Brain microvascular endothelial cell (primary cell): ENCODE measurements around the gene ANKS6.

Experiments used
- DNase-seq: peaks from one replicate; pipeline ENCODE4 v3.0.0-alpha.2; 2020
- H3K27ac ChIP-seq: fragments of 250-450 bp; sonication (Bioruptor Pico); 2 replicates; pipeline ENCODE4 v1.5.1; 2020; ENCODE audit warnings: mild to moderate bottlenecking, moderate library complexity
- H3K27me3 ChIP-seq: fragments of 250-450 bp; sonication (Bioruptor Pico); replicated peaks from 2 replicates; pipeline ENCODE4 v1.5.1; 2020; ENCODE audit warnings: mild to moderate bottlenecking
- H3K36me3 ChIP-seq: fragments of 250-450 bp; sonication (Bioruptor Pico); replicated peaks from 2 replicates; pipeline ENCODE4 v1.5.1; 2020; ENCODE audit warnings: mild to moderate bottlenecking
- H3K4me3 ChIP-seq: 2 replicates; pipeline ENCODE4 v1.5.1; 2011; ENCODE audit warnings: low read depth, mild to moderate bottlenecking, control low read depth, low read length, moderate library complexity
- in situ Hi-C: cut with HindIII; loops from 2 replicates; pipeline ENCODE4 v1.10.0; 2017; ENCODE audit warnings: low sequenced_read_pairs, low pct_ligation_motif_present
- TF ChIP-seq, protein P1 (sequence below): IDR thresholded peaks from 2 replicates; pipeline ENCODE4 v1.5.1; 2011; ENCODE audit warnings: low read depth, mild to moderate bottlenecking, moderate library complexity, low read length, control low read depth, inconsistent platforms; ENCODE audit errors: missing control alignments

Gene ANKS6

DNA sequence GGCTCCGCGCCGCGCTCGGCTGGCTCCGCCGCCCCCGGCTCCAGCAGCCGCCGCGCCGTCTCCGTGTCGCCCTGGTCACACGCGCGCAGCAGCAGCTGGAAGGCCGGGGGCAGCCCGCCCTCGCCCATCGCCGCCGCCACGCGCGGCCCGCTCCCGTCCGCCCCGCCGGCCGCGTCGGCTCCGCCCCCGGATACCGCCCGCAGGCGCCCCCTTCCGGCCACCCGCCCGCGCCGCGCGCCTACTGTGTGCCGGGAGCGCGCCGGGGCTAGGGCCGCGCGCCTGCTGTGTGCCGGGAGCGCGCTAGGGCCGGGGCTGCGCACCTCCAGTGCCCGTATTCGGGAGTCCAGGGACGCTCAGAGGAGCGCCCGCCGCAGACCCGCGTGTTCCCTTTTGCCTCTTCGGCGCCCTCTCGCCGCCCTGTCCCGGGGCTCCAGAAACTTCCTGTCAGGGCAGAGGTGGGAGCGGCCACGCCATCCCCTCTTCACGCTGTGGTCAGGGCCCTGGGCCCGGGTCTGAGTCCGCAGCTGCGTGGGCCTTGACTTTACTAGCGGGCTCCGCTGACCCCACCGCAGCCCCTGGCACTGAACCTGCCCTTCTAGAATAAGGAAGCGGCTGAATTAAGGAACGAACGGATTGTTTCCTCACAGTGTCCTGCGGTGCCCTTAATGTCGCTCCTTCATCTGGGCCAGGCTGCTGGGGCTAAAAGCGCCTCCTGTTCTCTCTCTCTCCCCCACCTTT is at the start of gene ANKS6:
TSS of gene ANKS6 (minus strand) at position 192 of the 738 bp plus-strand sequence. CDS start at position 128, 64 bp downstream.
- TF ChIP-seq, protein P1, sequence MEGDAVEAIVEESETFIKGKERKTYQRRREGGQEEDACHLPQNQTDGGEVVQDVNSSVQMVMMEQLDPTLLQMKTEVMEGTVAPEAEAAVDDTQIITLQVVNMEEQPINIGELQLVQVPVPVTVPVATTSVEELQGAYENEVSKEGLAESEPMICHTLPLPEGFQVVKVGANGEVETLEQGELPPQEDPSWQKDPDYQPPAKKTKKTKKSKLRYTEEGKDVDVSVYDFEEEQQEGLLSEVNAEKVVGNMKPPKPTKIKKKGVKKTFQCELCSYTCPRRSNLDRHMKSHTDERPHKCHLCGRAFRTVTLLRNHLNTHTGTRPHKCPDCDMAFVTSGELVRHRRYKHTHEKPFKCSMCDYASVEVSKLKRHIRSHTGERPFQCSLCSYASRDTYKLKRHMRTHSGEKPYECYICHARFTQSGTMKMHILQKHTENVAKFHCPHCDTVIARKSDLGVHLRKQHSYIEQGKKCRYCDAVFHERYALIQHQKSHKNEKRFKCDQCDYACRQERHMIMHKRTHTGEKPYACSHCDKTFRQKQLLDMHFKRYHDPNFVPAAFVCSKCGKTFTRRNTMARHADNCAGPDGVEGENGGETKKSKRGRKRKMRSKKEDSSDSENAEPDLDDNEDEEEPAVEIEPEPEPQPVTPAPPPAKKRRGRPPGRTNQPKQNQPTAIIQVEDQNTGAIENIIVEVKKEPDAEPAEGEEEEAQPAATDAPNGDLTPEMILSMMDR = peak; percentile 41
- no peaks in the 10 kb centered on the region for H3K27me3 ChIP-seq
- DNase-seq = peak; percentile 45
- in situ Hi-C loops = no loop called here
- H3K4me3 ChIP-seq = peak within 1 kb of the TSS; percentile 64
- no peaks in the 10 kb centered on the region for H3K36me3 ChIP-seq
- H3K27ac ChIP-seq = peak within 1 kb of the TSS; percentile 30

DNA sequence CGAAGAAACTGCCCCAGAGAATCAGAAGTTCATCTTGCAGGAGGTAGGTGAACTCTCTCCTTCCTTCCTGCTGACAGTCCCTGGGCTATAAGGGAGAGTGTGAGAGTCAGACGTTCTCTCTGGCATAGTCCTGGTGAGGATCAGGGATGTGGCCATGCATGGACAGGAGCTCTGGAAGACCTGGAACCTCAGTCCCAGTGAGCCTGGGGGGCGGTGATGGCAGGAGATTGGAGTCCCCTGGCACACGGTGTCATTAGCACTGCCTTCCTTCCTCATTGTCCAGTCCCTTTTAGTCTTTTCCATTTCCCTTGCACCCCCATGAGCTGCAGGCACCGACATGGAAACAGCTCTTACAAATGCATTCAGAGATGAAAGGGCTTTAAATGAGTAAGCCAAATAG is 49.7 kb upstream of the ANKS6 start:
- in situ Hi-C loops = loop anchor here (25.0 kb wide), 1 partner anchor 291 kb away; no protein-coding TSS in a partner anchor
- H3K27me3 ChIP-seq = no peaks in the 10 kb centered on the region
- no peak overlapping the region for H3K27ac ChIP-seq
- DNase-seq = no peak
- H3K36me3 ChIP-seq = no peaks in the 10 kb centered on the region
- TF ChIP-seq, protein P1 = no peak
- H3K4me3 ChIP-seq = no peak overlapping the region

DNA sequence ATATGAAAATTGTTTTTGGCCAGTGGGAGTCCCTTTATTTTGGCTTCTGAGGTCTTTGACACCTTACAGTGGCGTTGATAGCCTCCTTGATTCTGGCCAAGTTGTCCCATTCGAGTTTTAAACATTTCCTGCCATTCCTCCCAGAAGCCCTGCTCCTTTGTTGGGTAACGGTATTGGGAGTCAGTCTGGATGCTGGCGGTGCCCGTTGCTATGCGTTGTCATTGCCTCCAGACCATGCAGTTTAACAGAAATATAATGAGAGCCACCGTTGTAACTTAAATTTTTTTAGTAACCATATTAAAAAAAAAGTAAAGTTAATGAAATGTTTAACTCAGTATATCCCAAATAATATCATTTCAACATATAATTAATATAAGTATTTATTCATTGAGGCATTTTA is 46.2 kb upstream of the ANKS6 start:
- in situ Hi-C loops = loop anchor here (25.0 kb wide), 1 partner anchor 295 kb away; no protein-coding TSS in a partner anchor
- DNase-seq = no peak
- H3K36me3 ChIP-seq = no peaks in the 10 kb centered on the region
- TF ChIP-seq, protein P1 = no peak
- no peaks in the 10 kb centered on the region for H3K27me3 ChIP-seq
- H3K27ac ChIP-seq = no peak overlapping the region
- H3K4me3 ChIP-seq = no peak overlapping the region

DNA sequence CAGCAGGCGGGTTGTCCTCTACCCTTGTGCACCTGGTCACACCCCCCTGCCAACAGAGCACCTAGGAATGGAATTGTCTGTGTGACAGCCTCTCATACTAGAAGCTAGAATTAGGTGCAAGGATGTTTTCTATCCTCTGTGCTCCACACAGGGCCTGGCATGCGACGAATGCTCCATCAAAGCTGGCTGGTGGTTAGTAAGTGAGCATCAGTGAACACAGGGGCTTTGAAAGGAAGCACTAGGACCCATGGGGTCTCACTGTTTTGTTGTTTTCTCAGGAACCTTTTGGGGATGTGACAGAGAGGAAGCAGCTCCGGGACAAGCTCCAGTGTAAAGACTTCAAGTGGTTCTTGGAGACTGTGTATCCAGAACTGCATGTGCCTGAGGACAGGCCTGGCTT is 43.4 kb upstream of the ANKS6 start:
- TF ChIP-seq, protein P1 = no peak
- in situ Hi-C loops = loop anchor here (25.0 kb wide), 1 partner anchor 298 kb away; no protein-coding TSS in a partner anchor
- Histone ChIP-seq H3K27ac (no peak overlapping the region), H3K27me3 (no peaks in the 10 kb centered on the region), H3K4me3 (no peak overlapping the region), H3K36me3 (no peaks in the 10 kb centered on the region)
- DNase-seq = no peak

DNA sequence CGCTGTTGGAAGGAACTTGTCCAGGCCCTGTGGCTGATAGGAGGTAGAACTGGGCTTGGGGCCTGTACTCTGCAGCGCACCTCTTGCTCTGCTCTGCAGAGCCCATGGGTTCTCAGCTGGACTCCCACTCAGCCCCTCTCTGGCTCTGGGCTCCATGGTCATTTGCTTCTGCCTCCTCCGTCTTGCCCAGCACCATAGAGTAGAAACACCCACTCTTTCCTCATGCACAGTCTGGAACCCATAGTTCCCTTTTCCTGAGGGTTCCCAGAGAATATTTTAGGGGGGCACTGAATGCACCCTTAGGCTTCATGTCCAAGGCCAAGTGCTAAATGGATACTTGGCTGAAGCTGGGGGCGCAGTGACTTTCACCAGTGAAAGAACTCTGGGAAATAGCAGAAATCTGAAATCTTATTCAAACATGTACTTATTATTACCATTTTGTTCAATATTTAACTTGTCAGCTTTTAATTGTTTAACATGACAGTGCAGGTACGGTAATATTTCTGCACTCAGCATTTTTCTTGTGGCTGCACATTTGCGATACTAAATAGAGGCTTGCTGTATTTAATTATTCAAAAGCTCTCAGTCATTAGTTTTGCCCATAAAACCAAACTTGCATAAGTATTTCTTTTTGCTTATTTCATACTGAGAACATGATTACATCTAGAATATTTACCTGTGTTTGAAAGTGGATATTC is 42.7 kb upstream of the ANKS6 start:
- H3K27me3 ChIP-seq = no peaks in the 10 kb centered on the region
- TF ChIP-seq, protein P1 = no peak
- H3K36me3 ChIP-seq = no peaks in the 10 kb centered on the region
- no peak for DNase-seq
- in situ Hi-C loops = loop anchor here (25.0 kb wide), 1 partner anchor 298 kb away; no protein-coding TSS in a partner anchor
- no peak overlapping the region for H3K4me3 ChIP-seq
- no peak overlapping the region for H3K27ac ChIP-seq
